Endothelial cell of umbilical vein (primary cell): ENCODE data around the gene PFKFB3. TPM values are rescaled to one million over a fixed set of nuclear protein-coding genes. Genes with fewer than 3 reads are reported as not detected.
A peak's percentile ranks its signal among the peaks of the same experiment; 100 is the strongest.

ENCODE experiments used
- BruUV-seq: library from RNA; stranded (reverse); fragments of 400-500 nt; replicated peaks from 2 replicates; lab custom pipeline; 2021; lab: Mats Ljungman, UMichigan
- CTCF ChIA-PET: fragments of 300-600, 350-600 bp; sonication (Branson Sonifier 250); formaldehyde crosslinking; loops from one replicate; lab custom pipeline; 2021; ENCODE audit warnings: antibody characterized with exemption, inconsistent platforms; lab: Charles Lee
- POLR2A ChIA-PET: fragments of 300-600, 350-600 bp; sonication (Branson Sonifier 250); formaldehyde crosslinking; loops from one replicate; lab custom pipeline; 2021; ENCODE audit warnings: antibody characterized with exemption, inconsistent platforms; lab: Charles Lee
- DNase-seq: peaks from one replicate; pipeline ENCODE4 v3.0.0-alpha.2; 2011; ENCODE audit warnings: low read depth, low spot score
- FAIRE-seq: peaks from 2 replicates; lab custom pipeline; 2011; peaks lifted over from hg19 to GRCh38; lab: Jason Lieb, UNC
- H2AFZ ChIP-seq: 2 replicates; pipeline ENCODE4 v1.6.0; 2012; ENCODE audit warnings: low read depth, low read length, control low read depth, inconsistent platforms
- H3K27ac ChIP-seq: 2 replicates; pipeline ENCODE4 v1.5.1; 2011; ENCODE audit warnings: low read depth, mild to moderate bottlenecking, control low read depth, low read length, moderate library complexity; ENCODE audit not compliant: insufficient read depth
- H3K27me3 ChIP-seq, 2 experiments: 2 replicates each; pipeline versions ENCODE4 v1.6.0 to v1.6.1; 2011; ENCODE audit warnings: low read length in 2 of 2, mixed read lengths in 1 of 2; ENCODE audit not compliant: control insufficient read depth in 2 of 2, insufficient read depth in 2 of 2
- H3K36me3 ChIP-seq, 2 experiments: 2 replicates in 1 of 2; 3 replicates in 1 of 2; pipeline ENCODE4 v1.5.1; 2011; ENCODE audit warnings: low read length in 2 of 2, mild to moderate bottlenecking in 1 of 2, moderate library complexity in 1 of 2; ENCODE audit not compliant: control insufficient read depth in 2 of 2, insufficient read depth in 2 of 2; ENCODE audit errors: extremely low read depth in 1 of 2
- H3K4me1 ChIP-seq: 3 replicates; pipeline ENCODE4 v1.5.1; 2011; ENCODE audit warnings: mild to moderate bottlenecking, low read length; ENCODE audit not compliant: control insufficient read depth, insufficient read depth; ENCODE audit errors: extremely low read depth
- H3K4me2 ChIP-seq: 2 replicates; pipeline ENCODE4 v1.6.1; 2011; ENCODE audit warnings: low read length, control low read depth, mixed read lengths; ENCODE audit not compliant: insufficient read depth
- H3K4me3 ChIP-seq, 3 experiments: fragments of 200-600 bp in 1 of 3; sonication (generic), shearing (Covaris generic) in 1 of 3; replicated peaks in 1 of 3; 2 replicates each; pipeline ENCODE4 v1.5.1; 2011 to 2016; ENCODE audit warnings: control low read depth in 3 of 3, low read length in 3 of 3, mild to moderate bottlenecking in 2 of 3, inconsistent platforms in 1 of 3, low read depth in 1 of 3, moderate library complexity in 1 of 3; ENCODE audit not compliant: insufficient read depth in 1 of 3
- H3K79me2 ChIP-seq: 2 replicates; pipeline ENCODE4 v1.6.0; 2012; ENCODE audit warnings: low read length, inconsistent platforms; ENCODE audit not compliant: control insufficient read depth, insufficient read depth
- H3K9ac ChIP-seq: replicated peaks from 2 replicates; pipeline ENCODE3; 2011; ENCODE audit warnings: low read length, control low read depth; ENCODE audit not compliant: insufficient read depth; ENCODE audit errors: extremely low read depth
- H3K9me1 ChIP-seq: replicated peaks from 3 replicates; pipeline ENCODE4 v1.6.0; 2011; ENCODE audit warnings: mild to moderate bottlenecking, low read length; ENCODE audit not compliant: control insufficient read depth, insufficient read depth; ENCODE audit errors: extremely low read depth
- H3K9me3 ChIP-seq: replicated peaks from 2 replicates; pipeline ENCODE4 v1.5.1; 2012; ENCODE audit warnings: low read length, inconsistent platforms; ENCODE audit not compliant: control insufficient read depth, insufficient read depth
- H4K20me1 ChIP-seq: replicated peaks from 2 replicates; pipeline ENCODE3; 2011; ENCODE audit warnings: mild to moderate bottlenecking, low read length; ENCODE audit not compliant: control insufficient read depth, insufficient read depth; ENCODE audit errors: extremely low read depth
- CTCF ChIP-seq, 2 donors: IDR thresholded peaks; 1 replicate in 1 of 2; 2 replicates in 1 of 2; pipeline ENCODE4 v1.5.1; 2011; ENCODE audit warnings: low read length in 2 of 2, mild to moderate bottlenecking in 2 of 2, moderate library complexity in 2 of 2, control low read depth in 1 of 2, inconsistent platforms in 1 of 2, low read depth in 1 of 2; ENCODE audit not compliant: insufficient read depth in 1 of 2; ENCODE audit errors: extremely low read depth in 1 of 2
- EZH2 ChIP-seq: IDR thresholded peaks from 2 replicates; pipeline ENCODE4 v1.6.1; 2012; ENCODE audit warnings: borderline replicate concordance, low read depth, mild to moderate bottlenecking, moderate library complexity, low read length, inconsistent platforms; ENCODE audit not compliant: severe bottlenecking
- FOS ChIP-seq: IDR thresholded peaks from 2 replicates; pipeline ENCODE4 v1.6.1; 2011; ENCODE audit warnings: mild to moderate bottlenecking, low read length, moderate library complexity, borderline replicate concordance; ENCODE audit not compliant: insufficient read depth
- GATA2 ChIP-seq: IDR thresholded peaks from 2 replicates; pipeline ENCODE4 v1.7.0; 2011; ENCODE audit warnings: low read depth, mild to moderate bottlenecking, moderate library complexity, mixed read lengths, low read length; ENCODE audit not compliant: insufficient read length, insufficient read depth
- JUN ChIP-seq: IDR thresholded peaks from 2 replicates; pipeline ENCODE4 v1.6.1; 2011; ENCODE audit warnings: borderline replicate concordance, low read depth; ENCODE audit not compliant: insufficient read length, insufficient read depth
- MAX ChIP-seq: IDR thresholded peaks from 2 replicates; pipeline ENCODE4 v1.6.1; 2011; ENCODE audit not compliant: insufficient read depth, insufficient read length
- MYC ChIP-seq: IDR thresholded peaks from one replicate; pipeline ENCODE4 v1.6.1; 2011; ENCODE audit warnings: mild to moderate bottlenecking, low read depth, low read length
- POLR2A ChIP-seq: IDR thresholded peaks from 2 replicates; pipeline ENCODE4 v1.6.1; 2012; ENCODE audit warnings: low read depth, mild to moderate bottlenecking, control low read depth, low read length
- POLR2AphosphoS5 ChIP-seq: IDR thresholded peaks from 2 replicates; pipeline ENCODE4 v1.6.1; 2012; ENCODE audit warnings: low read depth, mild to moderate bottlenecking, control low read depth, low read length, moderate library complexity; ENCODE audit not compliant: insufficient read depth
- dilution Hi-C: fragments of 300-500 bp; cut with MboI; formaldehyde crosslinking; loops from one replicate; pipeline ENCODE4 v1.15.0; 2019; ENCODE audit warnings: low sequenced_read_pairs; ENCODE audit not compliant: extremely low pct_ligation_motif_present
- intact Hi-C: fragments of 100-400 bp; cut with micrococcal nuclease; formaldehyde crosslinking; loops from one replicate; pipeline ENCODE4 v1.10.0; 2022
- polyA plus RNA-seq, 4 experiments: library from polyadenylated mRNA; depleted of rRNA in 3 of 4; stranded (reverse) in 3 of 4; unstranded in 1 of 4; fragments of >200 nt; gene quantifications; 2 replicates each; pipeline versions ENCODE4 v1.2.1 to v1.2.3, GENCODE V29; 2011 to 2012; ENCODE audit warnings: missing spikeins in 1 of 4
- total RNA-seq: library from RNA; stranded (reverse); gene quantifications from 2 replicates; pipeline ENCODE4 v1.2.3, GENCODE V29; 2021

The PFKFB3 gene
- total and polyA plus RNA-seq, 2 donors (not counting 3 experiments of a cell fraction or from before 2014, with no cell fraction given) = 15.8 to 33.7 TPM

- H4K20me1 ChIP-seq = no peaks in the 10 kb centered on the region
- CTCF ChIA-PET = no interaction called here
- no peaks in the 10 kb centered on the region for H3K27me3 ChIP-seq
- intact Hi-C loops (no loop called here), dilution Hi-C loops (no loop called here)
- no peak overlapping the region for H3K4me2 ChIP-seq
- peaks cover 20 to 34% of the 10 kb centered on the region in 2 experiments for H3K36me3 ChIP-seq
- no peak overlapping the region for H3K27ac ChIP-seq
- BruUV-seq = no TSS peak
- no peak overlapping the region for H3K9ac ChIP-seq
- no peak overlapping the region for H3K4me3 ChIP-seq
- H3K9me1 ChIP-seq = no peaks in the 10 kb centered on the region
- no peak for DNase-seq
- H3K9me3 ChIP-seq = no peaks in the 10 kb centered on the region
- peak; percentile 55 for FAIRE-seq
- TF ChIP-seq EZH2 (no peak), POLR2AphosphoS5 (no peak), JUN (no peak), CTCF (IDR thresholded peaks at IDR 0.05; ENCODE audit: extremely low read depth in 1 of 2, insufficient read depth in 1 of 2, low read depth in 1 of 2, low read length in 2 of 2) (no peak), MYC (no peak), GATA2 (no peak), MAX (no peak), POLR2A (no peak), FOS (no peak)
- H3K4me1 ChIP-seq = no peaks in the 10 kb centered on the region
- no peak overlapping the region for H2AFZ ChIP-seq
- peaks cover 26% of the 10 kb centered on the region for H3K79me2 ChIP-seq
- POLR2A ChIA-PET = no interaction called here
Observed at GRCh38 chr10:6213908-6214307, 11.2 kb downstream of the PFKFB3 start.
